Globus pallidus (tissue), 1 donor: Measurements from ENCODE around the gene RBM14.
A peak's percentile ranks its signal among the peaks of the same experiment; 100 is the strongest.
"Not testable (repeated sequence)": the region's sequence is repeated elsewhere in the genome, so short reads cannot be mapped to it uniquely, and the experiment has no call there.

ENCODE experiments used
- DNase-seq: peaks from one replicate; pipeline ENCODE4 v3.0.0-alpha.2; 2015; ENCODE audit warnings: low spot score

RBM14 gene

DNA sequence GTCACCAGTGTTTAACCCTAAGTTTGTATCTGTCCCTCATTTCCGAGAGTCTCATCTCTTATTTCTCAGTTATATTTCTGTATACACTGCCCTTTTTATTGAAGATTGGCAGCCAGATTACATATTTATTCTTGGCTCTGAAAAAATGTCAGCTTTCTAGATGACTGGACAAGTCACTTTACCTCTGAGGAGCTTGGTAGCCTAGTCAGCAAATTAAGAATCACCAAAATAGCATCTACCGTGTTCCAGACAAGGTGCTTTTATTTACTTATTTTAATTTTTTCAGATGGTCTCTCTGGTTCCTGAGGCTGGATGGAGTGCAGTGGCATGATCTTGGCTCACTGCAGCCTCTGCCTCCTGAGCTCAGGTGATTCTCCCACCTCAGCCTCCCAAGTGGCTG lies 16.5 kb downstream of the RBM14 start:
- DNase-seq = no peak

DNA sequence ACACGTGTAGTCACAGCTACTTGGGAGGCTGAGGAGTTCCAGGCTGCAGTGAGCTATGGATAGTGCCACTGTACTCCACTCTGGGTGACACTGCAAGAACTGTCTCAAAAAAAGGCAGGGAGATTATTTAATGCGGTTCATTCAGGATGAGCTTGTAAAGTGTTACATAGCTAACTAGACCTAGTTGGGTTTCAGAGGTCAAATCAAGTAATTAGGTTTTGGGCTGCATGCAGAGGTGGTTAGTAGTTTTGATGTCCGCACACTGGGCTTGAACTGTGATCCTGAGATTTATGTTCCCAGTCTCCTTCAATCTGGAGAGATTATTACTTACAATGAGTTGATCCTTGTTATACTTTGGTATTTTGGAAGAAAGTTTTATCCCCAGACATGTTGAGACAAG lies 20.0 kb downstream of the RBM14 start:
- no peak for DNase-seq

DNA sequence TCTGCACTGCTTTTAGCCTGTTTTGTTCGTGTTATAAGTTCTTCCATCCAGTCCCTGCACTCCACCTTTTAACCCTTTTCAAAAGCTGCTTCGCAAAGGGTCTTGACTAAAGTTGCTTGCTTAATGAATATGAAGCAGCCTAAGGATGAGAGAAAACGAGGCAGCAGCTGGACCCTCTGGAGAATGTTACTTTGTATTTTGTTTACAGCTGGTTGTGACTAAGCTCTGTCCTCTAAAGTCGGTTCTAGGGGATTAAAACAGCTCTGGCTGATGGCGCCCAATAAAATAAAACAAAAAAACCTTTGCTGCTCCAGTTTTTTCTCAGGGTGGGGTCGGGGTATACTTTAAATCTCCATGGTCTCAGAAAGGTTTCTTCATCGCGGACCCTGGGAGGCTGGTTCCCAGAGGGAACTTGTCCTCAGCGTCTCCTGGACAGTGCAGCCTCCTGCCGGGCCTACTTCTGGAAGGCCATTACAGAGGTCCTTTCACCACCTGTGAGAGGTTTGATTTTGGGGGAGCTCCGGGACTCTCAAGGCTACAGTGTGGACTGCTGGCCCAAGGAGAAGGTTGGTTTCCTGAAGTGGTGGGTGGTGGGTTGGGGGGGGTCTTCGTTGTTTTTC lies 21.2 kb downstream of the RBM14 start:
- DNase-seq = no peak

DNA sequence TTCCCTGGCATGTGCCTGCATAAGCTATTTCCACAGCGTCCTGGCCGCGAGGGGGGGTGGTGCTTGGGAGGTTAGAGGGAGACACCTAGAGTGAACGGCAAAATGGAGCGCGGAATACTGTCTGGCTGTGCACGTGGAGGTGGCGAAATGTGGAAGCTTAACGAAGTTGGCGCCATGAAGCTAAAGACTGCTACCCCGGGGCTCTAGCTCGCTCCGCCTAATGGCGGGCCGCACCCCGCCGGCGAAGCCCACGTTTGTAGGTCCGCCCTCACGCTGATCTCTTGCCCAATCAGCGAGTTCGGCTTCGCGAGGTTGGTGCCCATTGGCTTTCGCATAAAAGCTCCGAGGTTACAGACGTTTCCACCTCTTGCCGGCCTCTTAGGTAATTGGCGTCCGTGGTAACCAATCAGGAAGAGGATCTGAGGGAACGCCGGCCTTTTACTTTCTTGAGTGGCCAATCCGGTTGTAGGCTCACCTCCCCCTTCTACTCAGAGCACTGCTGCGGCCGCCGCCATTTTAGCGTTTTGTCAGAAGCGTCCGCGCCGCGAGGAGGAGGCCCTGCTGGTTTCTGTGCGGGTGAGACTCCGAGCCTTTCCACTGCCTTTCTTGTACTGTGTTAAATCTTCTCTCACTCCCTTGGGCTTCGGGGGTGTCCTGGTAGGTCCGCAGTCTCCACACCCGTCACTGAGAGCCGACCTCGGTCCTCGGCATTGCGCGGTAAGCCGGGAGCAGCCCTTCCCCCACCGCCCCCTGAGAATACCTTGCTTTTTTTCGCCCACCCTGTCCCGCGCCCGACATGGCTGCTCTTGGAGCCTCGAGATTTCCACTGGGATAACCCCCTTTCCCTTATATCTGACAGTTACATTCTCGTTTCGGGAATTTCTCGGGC lies 22.0 kb downstream of the RBM14 start, which contains the start of gene RBM4:
RBM4 (plus strand) TSS at position 527 of the 889 bp plus-strand sequence. CDS start 1,009 bp downstream, outside the sequence.
- peak; percentile 100 for DNase-seq

DNA sequence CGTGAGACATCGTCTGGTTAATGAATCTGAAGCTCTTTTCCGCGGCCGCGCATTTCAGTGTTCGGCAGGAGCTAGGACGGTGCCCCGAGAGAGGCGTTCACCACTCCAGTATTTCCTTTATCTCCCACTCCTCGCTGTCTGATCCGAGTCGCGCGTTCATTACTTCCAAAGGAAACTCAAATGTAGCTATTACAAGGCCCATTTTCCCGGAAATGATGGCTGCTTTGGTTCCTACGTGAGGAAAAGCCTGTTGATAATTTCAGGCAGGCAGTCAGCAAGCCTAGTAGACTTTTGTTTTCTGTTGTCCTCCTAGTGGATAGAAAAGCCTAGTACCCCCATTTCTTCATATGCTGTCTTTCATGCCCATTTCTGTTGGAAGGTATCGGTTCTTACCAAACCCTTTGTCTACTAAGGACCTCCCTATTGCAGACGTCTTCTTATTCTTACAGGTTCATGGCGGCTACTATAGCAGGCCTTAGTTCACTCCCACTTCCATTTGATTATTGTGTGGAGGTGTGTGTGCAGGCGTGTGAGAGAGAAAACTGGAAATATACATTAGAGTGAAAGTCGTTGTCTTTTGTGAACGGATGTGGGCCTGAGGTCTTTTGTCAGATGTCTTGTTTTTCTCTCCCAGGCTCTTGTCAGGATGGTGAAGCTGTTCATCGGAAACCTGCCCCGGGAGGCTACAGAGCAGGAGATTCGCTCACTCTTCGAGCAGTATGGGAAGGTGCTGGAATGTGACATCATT lies 22.8 kb downstream of the RBM14 start:
- DNase-seq = peak; percentile 35

DNA sequence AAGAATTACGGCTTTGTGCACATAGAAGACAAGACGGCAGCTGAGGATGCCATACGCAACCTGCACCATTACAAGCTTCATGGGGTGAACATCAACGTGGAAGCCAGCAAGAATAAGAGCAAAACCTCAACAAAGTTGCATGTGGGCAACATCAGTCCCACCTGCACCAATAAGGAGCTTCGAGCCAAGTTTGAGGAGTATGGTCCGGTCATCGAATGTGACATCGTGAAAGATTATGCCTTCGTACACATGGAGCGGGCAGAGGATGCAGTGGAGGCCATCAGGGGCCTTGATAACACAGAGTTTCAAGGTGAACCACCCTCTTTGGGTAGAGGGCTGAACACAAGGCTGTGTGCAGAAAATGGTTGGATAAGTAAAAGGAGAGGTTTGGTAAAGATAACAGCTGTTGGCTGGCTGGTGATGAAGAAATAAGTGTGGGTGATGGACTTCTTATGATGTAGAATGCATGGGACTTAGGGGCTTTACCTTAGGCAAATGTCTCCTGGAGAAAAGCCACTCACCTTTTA lies 23.4 kb downstream of the RBM14 start:
- not testable (repeated sequence) for DNase-seq

DNA sequence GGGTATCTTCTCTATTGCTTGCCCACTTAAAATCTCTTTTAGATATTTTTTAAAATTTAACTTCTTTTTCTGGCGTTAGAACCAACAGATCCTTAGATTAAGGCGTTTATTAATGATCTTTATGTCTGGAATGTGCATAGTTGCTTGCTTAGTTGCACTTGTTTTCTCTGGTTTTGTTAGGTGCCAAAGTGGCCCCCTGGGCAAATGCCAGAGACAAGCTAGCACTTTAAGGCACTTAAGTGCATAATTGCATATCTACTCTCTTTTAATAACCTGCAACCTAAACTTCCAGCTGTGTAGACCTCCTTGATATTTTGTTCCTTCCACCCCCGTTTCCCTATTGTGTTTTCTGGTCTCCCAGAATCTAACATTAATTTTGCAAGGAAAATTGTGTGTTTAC lies 25.4 kb downstream of the RBM14 start:
- no peak for DNase-seq

DNA sequence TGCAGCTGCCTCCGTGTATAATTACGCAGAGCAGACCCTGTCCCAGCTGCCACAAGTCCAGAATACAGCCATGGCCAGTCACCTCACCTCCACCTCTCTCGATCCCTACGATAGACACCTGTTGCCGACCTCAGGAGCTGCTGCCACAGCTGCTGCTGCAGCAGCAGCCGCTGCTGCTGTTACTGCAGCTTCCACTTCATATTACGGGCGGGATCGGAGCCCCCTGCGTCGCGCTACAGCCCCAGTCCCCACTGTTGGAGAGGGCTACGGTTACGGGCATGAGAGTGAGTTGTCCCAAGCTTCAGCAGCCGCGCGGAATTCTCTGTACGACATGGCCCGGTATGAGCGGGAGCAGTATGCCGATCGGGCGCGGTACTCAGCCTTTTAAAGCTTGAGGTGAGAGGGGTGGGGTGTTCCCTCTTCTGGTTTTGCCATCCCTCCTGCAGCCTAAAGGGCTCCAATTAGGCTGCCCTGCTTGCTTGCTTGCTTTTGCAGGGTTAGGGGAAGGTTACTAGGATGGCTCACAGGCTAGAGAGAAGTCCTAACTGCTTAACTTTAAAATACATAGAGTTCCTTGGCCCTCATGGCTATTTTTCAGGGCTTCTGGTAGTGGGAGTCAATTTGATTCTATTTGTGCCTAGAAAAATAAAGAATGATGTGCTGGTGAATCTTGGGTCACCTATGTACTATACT lies 27.5 kb downstream of the RBM14 start:
- DNase-seq = no peak

DNA sequence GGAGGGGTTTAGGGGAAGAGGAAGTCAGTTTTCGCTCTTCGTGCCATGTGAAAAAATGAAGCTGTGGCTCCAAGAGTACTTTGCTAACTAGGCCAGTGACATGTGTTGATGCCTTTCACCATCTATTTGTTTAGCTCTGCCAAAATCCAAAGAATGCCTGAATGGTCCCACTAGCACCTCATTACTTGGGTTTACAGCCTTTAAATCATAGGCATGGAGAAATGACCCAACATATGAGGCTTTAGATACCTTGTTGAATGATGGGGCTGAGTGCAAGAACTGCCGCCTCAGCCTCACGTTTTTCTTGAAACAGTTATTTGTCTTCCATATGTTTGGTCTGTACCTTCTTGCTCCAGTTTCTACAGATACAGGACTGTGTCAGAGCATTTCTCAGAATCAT lies 30.4 kb downstream of the RBM14 start:
- no peak for DNase-seq

DNA sequence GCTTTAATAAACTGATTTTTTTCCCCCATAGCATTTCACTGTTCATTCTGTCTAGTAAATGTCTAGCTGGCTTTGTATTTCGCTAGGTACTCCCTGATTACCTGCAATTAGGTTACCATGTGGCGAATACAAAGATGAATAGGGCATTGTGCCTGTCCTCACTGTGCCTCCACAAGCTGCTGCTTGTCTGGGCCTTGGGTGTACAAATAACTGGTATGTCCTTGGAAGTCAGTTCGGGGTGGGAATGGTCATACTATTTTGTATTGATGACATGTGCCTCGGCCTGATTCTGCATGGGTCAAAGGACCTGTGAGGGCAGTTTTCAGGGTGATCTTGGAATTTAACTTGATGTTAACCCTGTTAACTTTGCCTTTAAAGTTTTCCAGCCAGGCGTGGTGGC lies 33.5 kb downstream of the RBM14 start:
- no peak for DNase-seq

DNA sequence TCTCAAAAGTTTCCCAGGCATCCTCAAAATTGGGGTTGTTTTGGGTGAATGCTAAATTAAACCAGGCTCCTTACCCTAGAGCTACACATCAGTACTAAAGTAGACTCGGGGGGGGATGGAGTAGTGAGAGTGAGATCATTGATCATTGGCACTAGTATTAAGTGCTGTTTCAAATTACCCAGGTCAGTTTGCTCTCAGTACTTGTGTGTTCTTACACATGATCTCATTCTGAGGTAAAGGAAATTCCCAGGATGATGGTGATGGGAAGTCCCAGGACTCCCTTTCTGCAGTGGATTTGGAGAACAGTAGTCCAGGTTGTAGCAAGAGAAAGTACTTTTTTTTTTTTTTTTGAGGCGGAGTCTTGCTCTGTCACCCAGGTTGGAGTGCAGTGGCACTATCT lies 34.6 kb downstream of the RBM14 start:
- no peak for DNase-seq

DNA sequence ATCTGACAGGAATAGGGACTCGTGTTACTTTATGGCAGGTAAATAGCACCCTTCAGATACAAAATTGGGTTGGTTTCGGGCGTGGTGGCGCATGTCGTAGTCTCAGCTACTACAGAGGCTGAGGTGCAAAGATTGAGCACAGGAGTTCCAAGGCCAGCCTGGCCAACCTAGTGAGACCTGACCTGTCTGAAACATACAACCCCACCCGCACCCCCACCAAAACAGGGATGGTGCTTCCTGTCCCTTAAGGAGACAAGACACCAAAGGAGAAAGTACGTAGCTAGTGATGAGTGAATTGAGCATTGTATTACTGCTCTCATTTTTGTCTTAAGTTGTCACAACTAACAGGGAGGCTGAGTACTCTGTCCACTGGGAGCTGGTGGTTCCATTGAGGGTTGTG lies 36.2 kb downstream of the RBM14 start:
- no peak for DNase-seq

DNA sequence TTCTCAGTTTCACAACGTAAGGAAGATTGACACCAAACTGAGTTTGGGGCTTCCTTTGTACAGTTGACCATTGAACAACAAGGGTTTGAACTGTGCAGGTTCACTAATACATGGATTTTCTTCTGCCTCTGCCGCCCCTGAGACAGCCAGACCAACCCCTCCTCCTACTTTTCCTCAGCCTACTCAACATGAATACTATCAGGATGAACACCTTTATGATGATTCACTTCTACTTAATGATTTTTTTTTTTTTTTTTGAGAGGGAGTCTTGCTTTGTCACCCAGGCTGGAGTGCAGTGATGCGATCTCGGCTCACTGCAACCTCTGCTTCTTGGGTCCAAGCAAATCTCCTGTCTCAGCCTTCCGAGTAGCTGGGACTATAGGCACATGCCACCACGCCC lies 36.7 kb downstream of the RBM14 start:
- no peak for DNase-seq

DNA sequence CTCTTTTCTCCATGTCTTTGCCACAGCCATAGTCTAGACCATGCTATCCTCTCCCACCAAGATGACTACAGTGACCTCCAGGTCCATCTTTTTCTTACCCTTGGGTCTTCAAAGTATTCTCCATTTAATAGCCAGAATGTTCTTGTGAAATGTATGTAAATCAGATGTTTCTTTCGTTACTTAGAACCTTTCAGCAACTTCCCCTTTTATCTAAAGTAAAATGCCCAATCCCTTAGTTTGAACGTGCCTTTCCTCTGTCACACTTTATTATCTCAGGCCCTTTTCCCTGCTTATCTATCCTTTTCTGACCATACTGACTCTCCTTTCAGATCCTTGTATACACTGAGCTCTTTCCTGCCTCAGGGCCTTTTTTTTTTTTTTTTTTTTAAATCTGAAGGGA lies 43.3 kb downstream of the RBM14 start:
- DNase-seq = no peak

DNA sequence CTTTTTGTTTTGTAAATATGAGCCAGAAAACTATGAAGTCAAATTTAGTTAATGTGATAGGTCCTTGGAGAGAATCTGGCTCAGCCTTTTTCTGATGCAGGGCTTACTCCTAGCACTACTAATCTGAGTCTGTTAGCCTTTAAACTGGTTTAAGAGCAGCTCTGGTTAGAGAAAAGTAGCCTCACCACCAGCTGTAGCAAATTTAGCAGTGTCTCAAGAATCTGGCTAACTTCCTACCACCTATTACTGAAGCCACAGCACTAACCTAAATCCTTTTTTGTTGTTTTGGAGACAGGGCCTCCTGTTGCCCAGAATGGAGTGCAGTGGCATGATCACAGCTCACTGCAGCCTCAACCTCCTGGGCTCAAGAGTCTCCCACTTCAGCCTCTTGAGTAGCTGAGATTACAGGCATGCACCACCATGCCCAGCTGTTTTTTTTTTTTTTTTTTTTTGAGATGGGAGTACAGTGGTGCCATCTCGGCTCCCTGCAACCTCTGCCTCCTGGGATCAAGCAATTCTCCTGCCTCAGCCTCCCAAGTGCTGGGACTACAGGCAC lies 47.4 kb downstream of the RBM14 start:
- DNase-seq = no peak

DNA sequence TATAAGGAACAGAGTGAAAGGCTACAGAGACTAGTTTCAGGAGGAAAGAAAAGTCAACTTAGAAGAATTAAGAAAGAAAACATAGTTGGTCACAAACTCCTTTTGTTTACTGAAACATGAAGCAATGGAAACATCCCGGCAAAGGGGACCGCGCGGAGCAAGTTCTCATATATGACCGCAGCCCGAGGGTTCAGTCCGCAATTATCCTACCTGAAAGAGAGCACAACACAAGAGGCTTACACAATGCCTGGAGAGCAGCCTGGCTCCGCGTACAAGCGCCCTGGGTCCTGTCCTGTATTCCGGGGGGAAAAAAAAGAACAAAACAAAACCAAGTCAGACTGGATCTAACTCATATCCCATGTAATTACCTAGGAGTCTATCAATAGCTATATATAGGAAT lies 48.9 kb downstream of the RBM14 start:
- no peak for DNase-seq

DNA sequence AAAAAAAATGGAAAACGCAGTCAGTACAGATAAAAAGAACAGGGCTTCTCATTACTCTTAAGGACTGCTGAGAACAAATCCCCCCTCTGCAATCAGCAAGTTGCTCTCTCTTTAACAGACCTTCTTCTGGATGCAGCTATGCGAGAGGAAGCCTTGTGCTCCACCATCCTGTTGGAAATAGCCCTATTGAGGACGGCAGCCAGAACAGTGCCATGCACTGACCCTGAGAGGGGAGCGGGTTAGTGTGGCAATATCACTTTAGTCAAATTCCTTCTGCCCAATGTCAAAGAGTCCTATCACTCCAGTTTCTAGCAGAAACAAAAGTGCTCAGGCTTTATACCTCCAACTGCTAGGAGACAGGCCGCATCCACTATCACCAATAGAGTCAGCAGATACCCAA lies 54.4 kb downstream of the RBM14 start:
- DNase-seq = no peak

DNA sequence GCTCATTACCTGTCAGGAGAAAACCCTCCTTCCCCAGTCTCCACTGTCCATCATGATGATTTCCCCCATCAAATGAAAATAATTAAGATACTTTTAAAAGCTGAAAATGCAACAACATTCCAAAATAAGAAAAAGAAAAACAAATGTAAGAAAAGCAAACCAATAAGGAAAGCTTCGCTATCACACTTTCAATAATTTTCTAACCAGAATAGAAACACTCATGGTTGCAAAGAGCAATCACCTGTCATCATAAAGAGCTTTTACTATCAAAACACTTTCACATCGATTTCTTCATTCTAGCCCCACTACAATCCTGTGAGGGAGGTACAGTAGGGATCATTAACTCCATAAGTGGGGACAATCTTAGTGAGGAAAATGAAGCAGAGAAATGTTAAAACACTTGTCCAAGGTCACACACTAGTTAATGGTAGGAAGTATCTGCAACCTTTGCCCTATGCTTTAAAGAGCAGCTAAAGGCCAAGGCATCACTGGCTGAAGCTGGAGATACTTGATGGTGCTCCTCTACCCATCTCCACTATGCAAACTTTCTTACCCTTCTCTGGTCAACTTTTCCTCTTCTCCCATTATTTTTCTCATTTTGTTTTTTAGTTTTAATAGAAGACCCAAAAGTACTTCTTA lies 58.7 kb downstream of the RBM14 start:
- no peak for DNase-seq

DNA sequence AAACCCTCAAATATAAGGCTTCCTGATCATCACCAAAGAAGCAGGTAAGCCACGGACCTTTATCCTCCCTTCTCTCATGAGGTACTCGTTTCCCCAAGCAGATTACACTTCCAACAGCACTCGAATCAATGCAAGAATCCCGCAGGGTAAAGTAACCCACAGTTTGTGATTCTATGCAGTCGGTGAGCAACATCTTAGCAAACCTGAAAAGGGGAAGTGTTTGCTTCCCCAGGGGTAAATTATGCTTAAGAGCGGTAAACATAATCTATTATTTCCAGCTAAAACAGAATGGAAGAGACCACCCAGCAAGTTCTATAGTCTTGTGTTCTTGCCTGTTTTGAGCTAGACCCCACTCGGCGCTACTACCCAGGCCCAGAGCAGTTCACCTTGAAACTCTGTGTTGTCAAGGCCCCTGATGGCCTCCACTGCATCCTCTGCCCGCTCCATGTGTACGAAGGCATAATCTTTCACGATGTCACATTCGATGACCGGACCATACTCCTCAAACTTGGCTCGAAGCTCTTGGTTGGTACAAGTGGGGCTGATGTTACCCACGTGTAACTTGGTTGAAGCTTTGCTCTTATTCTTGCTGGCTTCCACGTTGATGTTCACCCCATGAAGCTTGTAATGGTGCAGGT lies 60.0 kb downstream of the RBM14 start:
- DNase-seq = no peak
